HG02571 (cell line): Measurements from ENCODE around the gene SSBP3.
"Not testable (repeated sequence)": the region's sequence is repeated elsewhere in the genome, so short reads cannot be mapped to it uniquely, and the experiment has no call there.

ENCODE experiments used
- ATAC-seq: cut with Tn5 transposase; IDR thresholded peaks from one replicate; pipeline ENCODE4 v1.9.1; 2021; ENCODE audit warnings: mild to moderate bottlenecking, moderate library complexity; ENCODE audit not compliant: unreplicated experiment

SSBP3 gene

GRCh38 chr1:54355931-54356679 lies 50.1 kb downstream of the SSBP3 start:
- no peak for ATAC-seq

- ATAC-seq: no peak
Measured at GRCh38 chr1:54354899-54355298, 51.3 kb downstream of the SSBP3 start.

- no peak for ATAC-seq
Measured at GRCh38 chr1:54353959-54354358, 52.2 kb downstream of the SSBP3 start.

GRCh38 chr1:54352755-54353154 lies 53.4 kb downstream of the SSBP3 start:
- ATAC-seq: no peak

GRCh38 chr1:54350360-54350759 lies 55.8 kb downstream of the SSBP3 start:
- no peak for ATAC-seq

- no peak for ATAC-seq
Measured at GRCh38 chr1:54348700-54349021, 57.5 kb downstream of the SSBP3 start.

GRCh38 chr1:54347955-54348699 lies 58.1 kb downstream of the SSBP3 start:
- ATAC-seq: no peak

GRCh38 chr1:54347261-54347954 lies 58.8 kb downstream of the SSBP3 start:
- no peak for ATAC-seq

- ATAC-seq: not testable (repeated sequence)
Measured at GRCh38 chr1:54345548-54345947, 60.6 kb downstream of the SSBP3 start.

- ATAC-seq: no peak
Measured at GRCh38 chr1:54345116-54345515, 61.1 kb downstream of the SSBP3 start.

GRCh38 chr1:54342742-54343687 lies 63.2 kb downstream of the SSBP3 start:
- ATAC-seq: no peak

GRCh38 chr1:54342288-54342687 lies 63.9 kb downstream of the SSBP3 start:
- ATAC-seq: no peak

- ATAC-seq: no peak
Measured at GRCh38 chr1:54341763-54342162, 64.4 kb downstream of the SSBP3 start.

GRCh38 chr1:54340878-54341277 lies 65.3 kb downstream of the SSBP3 start:
- no peak for ATAC-seq

- ATAC-seq: no peak
Measured at GRCh38 chr1:54340434-54340833, 65.8 kb downstream of the SSBP3 start.

GRCh38 chr1:54339126-54339525 lies 67.1 kb downstream of the SSBP3 start:
- ATAC-seq: no peak

GRCh38 chr1:54338464-54338863 lies 67.7 kb downstream of the SSBP3 start:
- no peak for ATAC-seq

- no peak for ATAC-seq
Measured at GRCh38 chr1:54337928-54338327, 68.3 kb downstream of the SSBP3 start.

GRCh38 chr1:54337034-54337433 lies 69.2 kb downstream of the SSBP3 start:
- no peak for ATAC-seq

- no peak for ATAC-seq
Measured at GRCh38 chr1:54336116-54336515, 70.1 kb downstream of the SSBP3 start.

- no peak for ATAC-seq
Measured at GRCh38 chr1:54335755-54336108, 70.5 kb downstream of the SSBP3 start.
